IMR-90 (cell line): ENCODE data around the gene ESR1.

Source experiments
- BHLHE40 ChIP-seq: fragments of 150-350 bp; IDR thresholded peaks from 2 replicates; pipeline ENCODE4 v1.6.1; 2016; ENCODE audit warnings: mild to moderate bottlenecking, low read depth, low read length
- CEBPB ChIP-seq: IDR thresholded peaks from 2 replicates; pipeline ENCODE4 v1.6.1; 2012; ENCODE audit warnings: low read depth, low read length, improper control_type of control experiment
- FOS ChIP-seq: fragments of 150-350 bp; IDR thresholded peaks from 2 replicates; pipeline ENCODE4 v1.6.1; 2016; ENCODE audit warnings: low read depth, low read length
- MAZ ChIP-seq: IDR thresholded peaks from 2 replicates; pipeline ENCODE4 v1.6.1; 2012; ENCODE audit warnings: low read depth, mild to moderate bottlenecking, low read length, improper control_type of control experiment, moderate library complexity, borderline replicate concordance
- MXI1 ChIP-seq: IDR thresholded peaks from 2 replicates; pipeline ENCODE4 v1.6.1; 2012; ENCODE audit warnings: low read depth, mild to moderate bottlenecking, low read length, moderate library complexity, borderline replicate concordance
- NFE2L2 ChIP-seq: fragments of 150-350 bp; IDR thresholded peaks from 2 replicates; pipeline ENCODE4 v1.6.1; 2016; ENCODE audit warnings: low read depth, mild to moderate bottlenecking, low read length
- POLR2A ChIP-seq: IDR thresholded peaks from 2 replicates; pipeline ENCODE4 v1.6.1; 2012; ENCODE audit warnings: mild to moderate bottlenecking, low read depth, low read length
- RAD21 ChIP-seq: IDR thresholded peaks from 2 replicates; pipeline ENCODE4 v1.6.1; 2012; ENCODE audit warnings: low read length, improper control_type of control experiment
- RCOR1 ChIP-seq: IDR thresholded peaks from 2 replicates; pipeline ENCODE4 v1.6.1; 2012; ENCODE audit warnings: mild to moderate bottlenecking, low read length, improper control_type of control experiment; ENCODE audit not compliant: insufficient replicate concordance
- RFX5 ChIP-seq: IDR thresholded peaks from 2 replicates; pipeline ENCODE4 v1.8.0; 2012; ENCODE audit warnings: low read depth, mild to moderate bottlenecking, low read length, moderate library complexity
- TF ChIP-seq, protein P1 (sequence below): conservative IDR thresholded peaks from 2 replicates; pipeline ENCODE4 v1.5.1; 2012; ENCODE audit warnings: mild to moderate bottlenecking, low read depth, low read length, improper control_type of control experiment

DNA sequence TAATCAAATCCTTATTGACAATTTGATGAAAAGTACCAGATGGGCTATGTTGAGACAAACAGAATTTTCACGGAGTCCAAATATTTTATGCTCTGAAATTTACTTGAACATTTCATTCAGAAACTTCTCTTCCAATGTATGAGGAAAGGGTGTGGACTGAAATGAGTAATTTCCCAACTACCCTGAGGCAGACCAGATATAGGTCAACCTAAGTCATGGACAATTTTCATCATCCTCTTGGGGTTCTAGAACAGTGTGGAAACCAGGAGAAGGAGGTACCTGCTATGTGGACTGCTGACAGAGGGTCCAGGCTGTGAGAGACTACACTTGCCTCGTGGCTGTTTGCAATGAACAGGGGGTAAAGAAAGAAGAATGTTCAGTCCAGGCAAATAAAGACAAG lies 323.0 kb downstream of the ESR1 start:
- TF ChIP-seq, protein P1, sequence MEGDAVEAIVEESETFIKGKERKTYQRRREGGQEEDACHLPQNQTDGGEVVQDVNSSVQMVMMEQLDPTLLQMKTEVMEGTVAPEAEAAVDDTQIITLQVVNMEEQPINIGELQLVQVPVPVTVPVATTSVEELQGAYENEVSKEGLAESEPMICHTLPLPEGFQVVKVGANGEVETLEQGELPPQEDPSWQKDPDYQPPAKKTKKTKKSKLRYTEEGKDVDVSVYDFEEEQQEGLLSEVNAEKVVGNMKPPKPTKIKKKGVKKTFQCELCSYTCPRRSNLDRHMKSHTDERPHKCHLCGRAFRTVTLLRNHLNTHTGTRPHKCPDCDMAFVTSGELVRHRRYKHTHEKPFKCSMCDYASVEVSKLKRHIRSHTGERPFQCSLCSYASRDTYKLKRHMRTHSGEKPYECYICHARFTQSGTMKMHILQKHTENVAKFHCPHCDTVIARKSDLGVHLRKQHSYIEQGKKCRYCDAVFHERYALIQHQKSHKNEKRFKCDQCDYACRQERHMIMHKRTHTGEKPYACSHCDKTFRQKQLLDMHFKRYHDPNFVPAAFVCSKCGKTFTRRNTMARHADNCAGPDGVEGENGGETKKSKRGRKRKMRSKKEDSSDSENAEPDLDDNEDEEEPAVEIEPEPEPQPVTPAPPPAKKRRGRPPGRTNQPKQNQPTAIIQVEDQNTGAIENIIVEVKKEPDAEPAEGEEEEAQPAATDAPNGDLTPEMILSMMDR, result no peak
- no peak for TF ChIP-seq RFX5
- no peak for TF ChIP-seq CEBPB
- no peak for TF ChIP-seq MXI1
- no peak for TF ChIP-seq NFE2L2
- no peak for TF ChIP-seq POLR2A
- no peak for TF ChIP-seq BHLHE40
- TF ChIP-seq MAZ, result no peak
- no peak for TF ChIP-seq RCOR1
- TF ChIP-seq FOS, result no peak
- no peak for TF ChIP-seq RAD21
